HT-29 (cell line): ENCODE measurements around the gene EFNB3. TPM values are rescaled to one million over a fixed set of nuclear protein-coding genes. Genes with fewer than 3 reads are reported as not detected.

ENCODE experiments used
- DNase-seq: peaks from one replicate; pipeline ENCODE4 v3.0.0-alpha.2; 2015; ENCODE audit warnings: low spot score
- total RNA-seq: library from RNA; depleted of rRNA; stranded (reverse); fragments of >200 nt; shearing (Covaris generic); gene quantifications from 2 replicates; pipeline ENCODE4 v1.2.3, GENCODE V29; 2014; rRNA removed

EFNB3 gene, protein sequence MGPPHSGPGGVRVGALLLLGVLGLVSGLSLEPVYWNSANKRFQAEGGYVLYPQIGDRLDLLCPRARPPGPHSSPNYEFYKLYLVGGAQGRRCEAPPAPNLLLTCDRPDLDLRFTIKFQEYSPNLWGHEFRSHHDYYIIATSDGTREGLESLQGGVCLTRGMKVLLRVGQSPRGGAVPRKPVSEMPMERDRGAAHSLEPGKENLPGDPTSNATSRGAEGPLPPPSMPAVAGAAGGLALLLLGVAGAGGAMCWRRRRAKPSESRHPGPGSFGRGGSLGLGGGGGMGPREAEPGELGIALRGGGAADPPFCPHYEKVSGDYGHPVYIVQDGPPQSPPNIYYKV
- not detected in 2 replicates for total RNA-seq

DNA sequence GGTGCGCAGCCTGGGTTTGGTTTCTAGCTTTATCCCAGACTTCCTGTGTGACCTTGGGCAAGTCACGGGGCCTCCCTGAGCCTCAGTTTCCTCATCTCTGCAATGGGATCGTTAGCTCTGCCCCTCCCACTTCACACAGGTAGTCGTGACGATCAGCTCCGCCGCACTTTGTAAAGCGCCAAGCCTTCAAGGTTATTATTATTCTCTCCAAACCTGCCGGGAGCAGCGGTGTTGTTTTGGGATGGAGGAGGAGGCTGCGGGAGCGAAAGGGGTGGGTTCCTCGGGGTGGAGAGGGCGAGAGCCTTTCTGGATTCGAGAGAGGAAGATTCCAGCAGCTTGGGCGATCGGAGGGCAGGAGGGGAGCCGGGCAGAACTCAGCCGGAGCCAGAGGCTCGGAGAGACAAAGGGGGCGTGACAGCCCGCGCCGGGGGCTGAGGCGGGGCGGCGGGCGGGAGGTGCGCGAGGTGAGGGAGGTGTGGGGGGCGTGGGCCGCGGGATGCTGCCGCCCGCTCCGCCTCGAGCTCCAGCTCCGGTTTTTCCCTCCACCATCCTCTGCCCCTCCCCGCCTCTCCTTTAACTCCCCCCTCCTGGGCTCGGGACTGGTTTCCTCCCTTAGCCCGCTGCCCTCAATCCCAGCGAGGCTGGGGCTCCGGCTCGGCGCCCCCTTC lies at the start of gene EFNB3:
Gene EFNB3 (plus strand): TSS at position 602 of the 668 bp plus-strand sequence. CDS start 397 bp downstream, outside the sequence.
- no peak for DNase-seq

DNA sequence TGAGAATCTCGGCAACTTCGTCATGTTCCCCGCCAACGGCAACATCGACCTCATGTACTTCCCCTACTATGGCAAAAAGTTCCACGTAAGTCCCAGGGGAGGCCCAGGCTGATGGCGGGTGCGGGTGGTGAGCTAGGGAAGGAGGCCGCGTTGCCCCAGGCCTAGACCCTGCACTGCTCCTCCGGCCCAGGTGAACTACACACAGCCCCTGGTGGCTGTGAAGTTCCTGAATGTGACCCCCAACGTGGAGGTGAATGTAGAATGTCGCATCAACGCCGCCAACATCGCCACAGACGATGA lies 49.5 kb upstream of the EFNB3 start:
- DNase-seq = no peak

DNA sequence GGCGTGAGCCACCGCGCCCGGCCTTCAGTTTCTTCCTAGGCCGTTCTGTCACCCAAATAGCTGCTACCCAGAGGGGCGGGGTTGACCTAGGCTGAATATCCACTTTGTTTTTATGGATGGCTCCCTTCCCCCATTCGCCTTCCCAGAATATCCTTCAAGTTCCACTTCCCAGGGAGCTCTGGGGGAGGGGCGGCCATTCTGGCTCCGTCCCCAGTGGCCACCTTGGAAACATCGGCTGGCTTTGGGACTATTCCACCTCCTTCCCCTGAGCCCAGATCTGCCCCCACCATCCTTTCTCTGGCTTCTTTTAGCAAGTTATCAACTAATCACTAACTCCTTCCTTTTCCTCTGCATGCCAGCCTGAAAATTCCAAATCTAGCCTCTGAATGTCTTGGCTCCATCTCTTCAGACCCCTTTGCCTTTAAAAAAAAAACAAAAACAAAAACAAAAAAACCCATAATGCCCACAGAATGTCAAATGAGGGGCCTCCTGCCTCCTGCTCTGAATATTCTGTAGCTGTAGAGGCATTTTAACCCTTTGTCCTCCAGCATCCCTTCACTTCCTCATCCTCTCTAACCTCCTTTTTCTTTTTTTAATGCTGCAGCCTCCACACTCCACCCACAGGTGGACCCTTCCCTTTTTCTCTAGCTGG lies 47.9 kb upstream of the EFNB3 start:
- DNase-seq = no peak

DNA sequence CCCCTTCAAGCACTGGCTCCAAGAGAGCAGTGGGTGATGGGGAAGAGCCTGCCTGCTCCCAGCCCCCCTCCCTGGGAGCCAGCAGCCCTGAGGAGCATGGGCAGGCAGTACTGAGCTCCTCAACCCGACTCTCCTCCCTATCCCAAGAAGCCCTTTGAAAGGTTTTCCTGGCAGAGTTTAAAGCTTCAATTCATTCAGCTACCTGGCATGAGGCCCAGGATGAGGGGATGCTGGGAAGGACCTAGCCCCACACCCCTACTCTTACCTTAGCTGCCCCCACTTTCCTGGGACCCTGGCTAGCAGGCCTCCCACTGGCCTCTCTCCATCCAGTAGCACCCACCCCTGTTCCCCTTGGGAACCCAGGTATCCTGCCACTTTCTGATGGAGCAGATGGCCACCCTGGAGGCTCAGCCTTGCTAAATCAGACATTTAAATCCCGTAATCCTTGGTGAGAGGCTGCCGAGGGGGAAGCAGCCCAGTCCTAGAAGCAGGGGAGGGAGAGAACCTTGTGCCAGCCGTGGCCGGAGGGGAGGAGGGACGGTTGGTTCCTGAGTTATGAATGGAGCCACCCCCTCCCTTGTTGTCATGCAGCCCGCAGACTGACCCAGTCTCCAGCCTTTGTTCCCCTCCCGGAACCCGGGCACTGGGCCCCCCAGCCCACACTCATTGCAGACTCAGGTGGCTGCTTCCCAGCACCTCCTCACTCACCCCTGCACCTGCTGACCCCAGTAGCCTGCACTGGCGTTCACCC lies 37.2 kb upstream of the EFNB3 start:
- DNase-seq = no peak

DNA sequence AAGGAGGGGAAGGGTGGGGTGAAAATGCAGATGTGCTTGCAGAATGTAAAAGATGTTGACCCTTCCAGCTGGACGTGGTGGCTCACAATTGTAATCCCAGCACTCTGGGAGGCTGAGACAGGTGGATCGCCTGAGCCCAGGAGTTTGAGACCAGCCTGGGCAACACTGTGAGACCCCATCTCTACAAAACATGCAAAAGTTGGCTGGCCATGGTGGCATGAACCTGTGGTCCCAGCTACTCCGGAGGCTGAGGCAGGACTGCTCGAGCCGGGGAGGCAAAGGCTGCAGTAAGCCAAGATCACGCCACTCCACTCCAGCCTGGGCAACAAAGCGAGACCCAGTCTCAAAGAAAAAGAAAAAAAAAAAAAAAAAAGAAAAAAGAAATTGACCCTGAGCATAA lies 36.5 kb upstream of the EFNB3 start:
- no peak for DNase-seq

DNA sequence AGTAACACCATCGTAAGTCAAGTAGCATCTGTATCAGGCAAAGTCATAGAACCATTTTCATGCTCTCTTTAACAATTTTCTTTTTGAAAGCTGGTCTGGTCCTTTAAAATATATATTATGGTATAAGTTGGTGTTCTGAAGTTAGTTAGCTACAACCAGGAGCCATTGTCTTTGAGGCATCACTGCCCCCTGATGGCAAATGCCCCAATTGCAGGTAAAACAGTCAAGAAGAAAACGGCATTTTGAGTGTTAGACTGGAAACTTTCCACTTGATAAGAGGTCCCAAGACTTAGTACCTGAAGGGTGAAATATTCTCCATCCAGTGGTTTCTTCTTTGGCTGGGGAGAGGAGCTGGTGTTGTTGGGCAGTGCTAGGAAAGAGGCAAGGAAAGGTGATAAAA lies 31.8 kb upstream of the EFNB3 start:
- DNase-seq = peak; percentile 45

DNA sequence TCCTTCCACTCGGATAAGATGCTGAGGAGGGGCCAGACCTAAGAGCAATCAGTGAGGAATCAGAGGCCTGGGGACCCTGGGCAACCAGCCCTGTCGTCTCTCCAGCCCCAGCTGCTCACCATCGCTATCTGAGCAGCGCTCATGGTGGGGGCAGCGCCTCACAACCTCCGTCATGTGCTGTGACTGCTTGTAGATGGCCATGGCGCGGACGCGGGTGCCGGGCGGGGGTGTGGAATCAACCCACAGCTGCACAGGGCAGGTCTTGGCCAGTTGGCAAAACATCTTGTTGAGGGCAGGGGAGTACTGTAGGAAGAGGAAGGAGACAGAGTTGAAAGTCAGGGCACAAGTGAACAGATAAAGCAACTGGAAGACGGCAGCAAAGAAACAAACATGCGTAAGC lies 30.1 kb upstream of the EFNB3 start:
- DNase-seq = no peak

DNA sequence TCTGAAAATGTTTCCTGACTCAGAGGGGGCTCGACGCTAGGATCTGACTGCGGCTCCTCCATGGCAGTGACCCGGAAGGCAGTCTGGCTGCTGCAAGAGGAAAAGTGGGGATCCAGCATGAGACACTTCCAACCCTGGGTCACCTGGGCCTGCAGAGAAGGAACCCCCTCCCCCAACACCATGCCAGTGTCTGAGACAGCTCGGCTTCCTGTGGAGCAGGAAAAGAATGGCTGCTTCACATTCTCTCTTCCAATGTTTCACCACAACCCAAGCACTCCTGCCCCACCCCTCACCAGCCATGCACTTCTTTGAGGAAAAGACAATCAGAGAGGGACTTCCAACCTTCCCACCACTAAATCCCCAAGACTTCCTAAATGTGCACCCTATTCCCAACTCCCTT lies 28.5 kb upstream of the EFNB3 start:
- DNase-seq = no peak

DNA sequence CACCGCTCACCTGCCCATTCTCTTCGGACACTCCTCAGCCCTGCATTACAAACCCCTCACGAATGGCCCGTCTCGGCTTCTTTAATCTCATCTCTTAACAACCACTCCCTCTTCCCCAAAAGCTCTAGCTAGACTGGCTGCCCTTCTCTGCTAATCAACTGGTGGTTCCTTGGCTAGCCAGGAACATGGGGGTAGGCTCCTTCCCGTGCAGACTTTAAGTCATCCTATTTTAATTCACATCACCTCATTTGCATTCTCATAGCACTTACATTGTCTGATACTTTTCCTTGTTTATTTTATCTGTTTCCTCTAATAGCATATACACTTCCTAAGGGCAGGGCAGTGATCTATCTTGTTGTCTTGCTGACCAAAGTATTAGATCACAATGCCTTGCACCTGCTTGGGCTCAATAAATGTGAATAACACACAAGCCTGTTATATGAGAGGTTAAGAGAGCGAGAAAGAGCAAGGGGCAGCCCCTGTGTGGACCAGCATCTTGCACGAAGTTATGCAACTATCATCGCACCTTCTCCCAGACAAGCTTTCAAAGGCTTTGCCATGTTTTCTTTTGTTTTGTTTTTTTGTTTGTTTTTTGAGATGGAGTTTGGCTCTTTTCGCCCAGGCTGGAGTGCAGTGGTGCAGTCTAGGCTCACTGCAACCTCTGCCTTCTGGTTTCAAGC lies 27.5 kb upstream of the EFNB3 start:
- DNase-seq = no peak

DNA sequence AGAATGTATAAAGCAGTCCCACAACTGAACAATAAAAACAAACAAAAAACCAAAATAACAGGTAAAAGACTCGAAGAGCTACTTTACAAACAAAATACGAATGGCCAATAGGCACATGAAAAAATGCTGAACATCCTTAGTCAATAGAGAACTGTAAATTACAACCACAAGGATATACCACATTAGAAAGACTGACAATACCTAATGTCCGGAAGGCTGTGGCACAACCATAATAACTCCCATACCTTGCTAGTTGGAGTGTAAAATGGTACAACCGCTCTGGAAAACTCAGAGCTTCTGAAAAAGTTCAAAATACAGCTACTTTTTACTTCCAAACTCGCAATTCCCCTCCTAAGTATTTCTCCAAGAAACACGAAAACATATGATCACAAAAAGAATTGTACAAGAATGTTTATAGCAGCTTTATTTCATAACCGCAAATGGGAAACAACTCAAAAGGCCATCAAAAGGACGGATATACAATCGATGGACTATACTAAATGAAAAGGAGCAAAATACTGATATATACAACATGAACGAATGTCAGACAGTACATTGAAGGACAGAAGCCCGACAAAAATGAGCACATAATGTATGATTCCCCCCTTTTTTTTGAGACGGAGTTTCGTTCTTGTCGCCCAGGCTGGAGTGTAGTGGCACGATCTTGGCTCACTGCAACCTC lies 20.0 kb upstream of the EFNB3 start:
- peak; percentile 5 for DNase-seq

DNA sequence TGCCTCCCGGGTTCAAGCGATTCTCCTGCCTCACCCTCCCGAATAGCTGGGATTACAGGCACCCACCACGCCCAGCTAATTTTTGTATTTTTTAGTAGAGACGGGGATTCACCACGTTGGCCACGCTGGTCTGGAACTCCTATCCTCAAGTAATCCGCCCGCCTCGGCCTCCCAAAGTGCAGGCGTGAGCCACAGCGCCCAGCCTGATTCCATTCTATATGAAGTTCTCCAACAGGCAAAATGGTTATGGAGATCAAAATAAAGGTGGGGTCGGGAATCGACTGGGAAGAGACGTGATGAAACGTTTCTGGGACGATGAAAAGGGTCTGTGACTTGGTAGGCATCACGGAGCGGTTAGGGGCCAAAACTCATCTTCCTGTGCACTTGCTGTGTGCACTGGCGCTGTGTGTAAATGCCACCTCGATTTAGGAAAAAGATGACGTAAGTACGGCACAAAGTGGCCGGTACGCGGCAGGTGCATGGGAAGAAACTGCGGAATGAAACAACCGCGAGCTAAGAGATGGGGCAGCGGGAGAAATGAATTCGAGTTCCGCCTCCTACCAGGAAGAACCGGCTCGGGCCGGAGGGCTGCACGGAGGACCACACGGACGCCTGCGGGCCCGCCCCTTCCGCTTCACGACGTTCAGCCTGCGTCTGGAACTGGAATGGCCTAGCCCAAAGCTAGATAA lies 19.3 kb upstream of the EFNB3 start:
- peak; percentile 91 for DNase-seq

DNA sequence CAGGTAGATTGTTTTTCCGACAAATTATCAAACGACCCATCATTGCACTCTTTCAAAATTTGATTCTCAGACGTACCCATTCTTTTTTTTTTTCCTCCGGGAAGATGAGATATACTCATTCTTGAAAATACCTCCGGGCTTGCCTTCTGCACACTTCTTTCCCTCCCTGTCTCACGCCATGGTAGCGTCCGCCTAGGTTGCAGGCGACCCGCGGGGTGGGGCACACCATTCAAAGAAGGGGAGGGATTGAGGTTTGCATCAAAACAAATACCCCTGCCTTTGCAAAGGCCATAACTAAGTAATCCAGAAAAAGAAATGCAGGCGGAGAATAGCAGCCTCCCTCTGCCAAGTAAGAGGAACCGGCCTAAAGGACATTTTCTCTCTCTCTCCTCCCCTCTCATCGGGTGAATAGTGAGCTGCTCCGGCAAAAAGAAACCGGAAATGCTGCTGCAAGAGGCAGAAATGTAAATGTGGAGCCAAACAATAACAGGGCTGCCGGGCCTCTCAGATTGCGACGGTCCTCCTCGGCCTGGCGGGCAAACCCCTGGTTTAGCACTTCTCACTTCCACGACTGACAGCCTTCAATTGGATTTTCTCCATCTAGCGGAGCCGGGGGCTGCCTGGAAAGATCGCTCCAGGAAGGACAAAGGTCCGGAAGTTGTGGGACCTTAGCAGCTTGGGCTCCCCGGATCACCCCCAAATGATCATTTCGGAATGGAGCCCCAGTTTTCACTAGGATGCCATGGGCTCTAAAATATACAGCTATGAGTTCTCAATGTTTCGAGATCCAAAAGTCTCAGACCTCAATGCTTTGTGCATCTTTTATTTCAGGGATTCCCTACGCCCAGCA lies 18.6 kb upstream of the EFNB3 start:
- peak; percentile 88 for DNase-seq

DNA sequence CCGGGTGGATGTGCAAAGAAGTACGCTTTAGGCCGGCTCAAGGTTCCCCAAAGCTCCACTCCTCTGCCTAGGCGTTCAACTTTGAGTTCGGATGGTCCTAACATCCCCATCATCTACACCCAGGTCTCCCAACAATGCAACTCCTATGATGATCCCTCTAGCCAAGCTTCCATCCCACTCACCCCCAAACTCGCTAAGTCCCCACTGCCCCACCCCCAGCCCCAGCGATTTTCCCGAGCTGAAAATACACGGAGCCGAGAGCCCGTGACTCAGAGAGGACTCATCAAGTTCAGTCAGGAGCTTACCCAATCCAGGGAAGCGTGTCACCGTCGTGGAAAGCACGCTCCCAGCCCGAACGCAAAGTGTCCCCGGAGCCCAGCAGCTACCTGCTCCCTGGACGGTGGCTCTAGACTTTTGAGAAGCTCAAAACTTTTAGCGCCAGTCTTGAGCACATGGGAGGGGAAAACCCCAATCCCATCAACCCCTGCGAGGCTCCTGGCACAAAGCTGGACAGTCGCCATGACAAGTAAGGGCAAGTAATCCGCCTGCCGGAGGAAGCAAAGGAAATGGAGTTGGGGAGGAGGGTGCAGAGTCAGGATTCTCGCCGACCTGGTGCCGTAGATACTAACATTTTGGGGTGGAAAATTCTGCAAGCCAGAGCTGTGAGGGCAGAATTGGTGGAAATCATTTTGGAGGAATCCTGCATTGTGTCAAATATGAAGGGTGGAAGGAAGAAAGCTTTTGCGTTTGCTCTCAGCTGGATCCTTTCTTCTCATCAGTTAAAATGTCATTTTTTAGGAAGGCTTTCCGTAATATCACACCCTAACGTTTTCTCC lies 17.7 kb upstream of the EFNB3 start, which contains the start of gene TP53:
Gene TP53 (minus strand): TSS at position 419 of the 836 bp plus-strand sequence. CDS start 10,896 bp downstream, outside the sequence.
- peak; percentile 88 for DNase-seq

DNA sequence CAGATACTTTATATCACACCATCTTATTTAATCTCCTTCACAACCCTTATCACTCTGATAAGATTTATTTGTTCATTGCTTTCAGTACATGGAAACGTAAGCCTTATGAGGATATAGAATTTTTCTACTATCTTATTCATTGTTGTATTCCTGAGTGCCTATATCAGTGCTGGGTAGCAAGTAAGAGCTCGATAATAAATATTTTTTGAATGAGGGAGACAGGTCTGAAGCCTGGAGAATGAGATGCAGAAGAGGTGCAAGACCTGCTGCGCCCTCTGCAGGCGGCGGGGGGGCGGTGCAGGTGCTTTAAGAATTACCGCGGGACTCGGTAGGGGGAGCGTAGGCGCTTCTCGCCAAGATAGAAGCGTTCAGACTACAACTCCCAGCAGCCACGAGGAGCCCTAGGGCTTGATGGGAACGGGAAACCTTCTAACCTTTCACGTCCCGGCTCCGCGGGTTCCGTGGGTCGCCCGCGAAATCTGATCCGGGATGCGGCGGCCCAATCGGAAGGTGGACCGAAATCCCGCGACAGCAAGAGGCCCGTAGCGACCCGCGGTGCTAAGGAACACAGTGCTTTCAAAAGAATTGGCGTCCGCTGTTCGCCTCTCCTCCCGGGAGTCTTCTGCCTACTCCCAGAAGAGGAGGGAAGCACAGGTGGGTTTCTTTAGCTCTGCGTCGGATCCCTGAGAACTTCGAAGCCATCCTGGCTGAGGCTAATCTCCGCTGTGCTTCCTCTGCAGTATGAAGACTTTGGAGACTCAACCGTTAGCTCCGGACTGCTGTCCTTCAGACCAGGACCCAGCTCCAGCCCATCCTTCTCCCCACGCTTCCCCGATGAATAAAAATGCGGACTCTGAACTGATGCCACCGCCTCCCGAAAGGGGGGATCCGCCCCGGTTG lies 16.8 kb upstream of the EFNB3 start, which contains the start of gene WRAP53:
Gene WRAP53 (plus strand): TSS at position 570 of the 900 bp plus-strand sequence. CDS start 172 bp downstream, at position 742.
- DNase-seq = peak; percentile 92

DNA sequence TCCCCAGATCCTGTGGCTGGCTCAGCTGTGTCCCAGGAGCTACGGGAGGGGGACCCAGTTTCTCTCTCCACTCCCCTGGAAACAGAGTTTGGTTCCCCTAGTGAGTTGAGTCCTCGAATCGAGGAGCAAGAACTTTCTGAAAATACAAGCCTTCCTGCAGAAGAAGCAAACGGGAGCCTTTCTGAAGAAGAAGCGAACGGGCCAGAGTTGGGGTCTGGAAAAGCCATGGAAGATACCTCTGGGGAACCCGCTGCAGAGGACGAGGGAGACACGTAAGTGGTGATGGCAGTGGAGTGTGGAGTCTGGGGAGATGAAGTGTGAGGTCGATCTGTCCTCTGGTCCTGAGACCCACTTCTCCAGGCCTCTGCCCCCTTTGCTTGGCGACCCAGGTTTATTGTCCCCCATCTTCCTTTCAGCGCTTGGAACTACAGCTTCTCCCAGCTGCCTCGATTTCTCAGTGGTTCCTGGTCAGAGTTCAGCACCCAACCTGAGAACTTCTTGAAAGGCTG lies 16.1 kb upstream of the EFNB3 start:
- DNase-seq = no peak

DNA sequence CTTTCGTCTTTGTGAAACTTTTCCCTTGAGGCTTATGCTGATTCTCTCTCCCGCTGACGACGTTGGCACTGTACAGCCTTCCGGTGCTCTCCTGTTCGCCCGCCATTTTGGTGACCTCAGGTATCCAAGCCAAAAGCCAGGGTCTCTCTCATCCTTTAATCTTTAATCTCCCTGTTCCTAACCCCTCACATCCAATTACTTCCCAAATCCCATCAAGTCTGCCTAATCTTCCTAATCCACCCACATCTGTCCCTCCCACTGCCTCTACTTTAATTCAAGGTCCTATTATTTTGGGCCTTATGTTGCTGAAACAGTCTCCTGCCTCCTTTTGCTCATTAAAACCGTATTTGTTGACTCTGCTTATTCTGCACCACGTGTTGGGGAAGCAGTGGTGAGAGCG lies 9.4 kb upstream of the EFNB3 start:
- DNase-seq = no peak
